ENCODE results near the gene PDE4D. TPM values are rescaled to one million over a fixed set of nuclear protein-coding genes. Genes with fewer than 3 reads are reported as not detected.

The PDE4D gene
- total and polyA plus RNA-seq, 2 donors = 21.2 to 30.3 TPM

DNA sequence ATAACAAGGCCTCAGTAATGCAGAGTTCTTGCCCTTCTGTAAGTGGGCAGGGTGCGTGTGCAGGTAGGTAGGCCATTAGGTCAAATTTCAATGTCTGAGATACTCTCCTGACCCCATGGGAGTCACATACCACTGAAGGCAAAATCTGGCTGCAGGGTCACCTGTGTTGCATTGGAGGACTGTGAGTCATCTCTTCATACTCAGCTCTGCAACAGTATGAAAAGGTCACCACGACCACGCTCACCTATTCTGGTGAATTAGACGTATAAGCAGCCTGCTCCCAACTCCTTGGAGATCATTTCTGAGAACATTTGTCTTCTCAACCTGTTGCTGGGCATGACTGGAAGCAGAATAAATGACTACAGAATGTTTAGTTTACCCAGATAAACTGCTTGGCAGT, 599.8 kb downstream of the PDE4D start:
- WGBS = 97% methylated on average over 4 of the region's 4 CpGs

DNA sequence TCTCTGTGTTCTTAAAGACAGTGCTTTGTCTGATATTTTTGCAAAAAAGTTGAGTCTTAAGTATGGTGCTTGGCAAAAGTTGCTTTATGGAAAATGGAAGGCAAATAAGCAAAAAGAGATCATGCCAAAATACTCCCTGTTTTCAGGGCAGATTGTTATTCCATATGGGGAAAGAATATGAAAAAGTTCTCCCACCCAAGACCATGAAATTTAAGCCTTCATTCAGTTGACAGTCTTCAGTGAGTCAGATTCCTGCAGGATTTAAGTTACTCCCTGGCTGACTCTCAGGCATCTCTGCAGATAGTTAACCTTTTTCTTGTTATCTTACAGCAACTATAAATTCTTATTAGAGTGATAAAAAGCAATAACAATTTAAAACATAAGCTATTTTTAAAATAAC, 601.6 kb downstream of the PDE4D start:
- DNase-seq (ENCODE audit: low read depth in 6 of 9, low spot score in 9 of 9) = no peak
- no peaks in the 10 kb centered on the region for H3K4me1 ChIP-seq (ENCODE audit: control insufficient read depth in 2 of 2, insufficient read depth in 2 of 2, low read length in 2 of 2)
- H3K4me3 ChIP-seq (ENCODE audit: low read length in 2 of 2) = no peak overlapping the region
- no peak overlapping the region for H3K27ac ChIP-seq (ENCODE audit: low read depth in 1 of 2, low read length in 1 of 2)
- H3K36me3 ChIP-seq (ENCODE audit: control insufficient read depth in 2 of 2, insufficient read depth in 2 of 2, low read length in 1 of 2) = no peaks in the 10 kb centered on the region
- H3K9me3 ChIP-seq (ENCODE audit: control insufficient read depth in 2 of 2, insufficient read depth in 1 of 2, low read length in 1 of 2) = no peaks in the 10 kb centered on the region
- no peaks in the 10 kb centered on the region for H3K27me3 ChIP-seq (ENCODE audit: control insufficient read depth in 2 of 2, insufficient read depth in 1 of 2, low read length in 1 of 2)

More for the DNA sequence above, 599.8 kb downstream of the PDE4D start:
- H3K4me1 ChIP-seq (ENCODE audit: control insufficient read depth in 2 of 2, insufficient read depth in 2 of 2, low read length in 2 of 2) = no peaks in the 10 kb centered on the region
- no peak for DNase-seq (ENCODE audit: low read depth in 6 of 9, low spot score in 9 of 9)
- no peak overlapping the region for H3K27ac ChIP-seq (ENCODE audit: low read depth in 1 of 2, low read length in 1 of 2)
- H3K36me3 ChIP-seq (ENCODE audit: control insufficient read depth in 2 of 2, insufficient read depth in 2 of 2, low read length in 1 of 2) = no peaks in the 10 kb centered on the region
- no peak overlapping the region for H3K4me3 ChIP-seq (ENCODE audit: low read length in 2 of 2)
- H3K27me3 ChIP-seq (ENCODE audit: control insufficient read depth in 2 of 2, insufficient read depth in 1 of 2, low read length in 1 of 2) = no peaks in the 10 kb centered on the region
- no peaks in the 10 kb centered on the region for H3K9me3 ChIP-seq (ENCODE audit: control insufficient read depth in 2 of 2, insufficient read depth in 1 of 2, low read length in 1 of 2)

DNA sequence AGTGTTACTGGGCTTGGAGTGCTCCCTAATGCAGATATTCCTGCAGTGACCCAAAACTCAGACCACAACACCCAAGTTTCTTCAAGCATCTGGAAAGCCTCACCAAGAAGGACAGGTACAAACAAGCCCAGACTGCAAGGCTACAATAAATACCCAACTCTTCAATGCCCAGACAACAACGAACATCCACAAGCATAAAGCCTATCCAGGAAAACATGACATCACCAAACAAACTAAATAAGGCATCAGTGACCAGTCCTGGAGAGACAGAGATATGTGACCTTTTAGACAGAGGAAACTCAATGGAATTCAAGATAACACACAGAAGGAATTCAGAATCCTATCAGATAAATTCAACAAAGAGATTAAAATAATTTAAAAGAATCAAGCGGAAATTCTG, 605.6 kb downstream of the PDE4D start:
- Histone ChIP-seq H3K4me1 (ENCODE audit: control insufficient read depth in 2 of 2, insufficient read depth in 2 of 2, low read length in 2 of 2) (no peaks in the 10 kb centered on the region), H3K27ac (ENCODE audit: low read depth in 1 of 2, low read length in 1 of 2) (no peak overlapping the region), H3K27me3 (ENCODE audit: control insufficient read depth in 2 of 2, insufficient read depth in 1 of 2, low read length in 1 of 2) (no peaks in the 10 kb centered on the region), H3K36me3 (ENCODE audit: control insufficient read depth in 2 of 2, insufficient read depth in 2 of 2, low read length in 1 of 2) (no peaks in the 10 kb centered on the region), H3K9me3 (ENCODE audit: control insufficient read depth in 2 of 2, insufficient read depth in 1 of 2, low read length in 1 of 2) (no peaks in the 10 kb centered on the region), H3K4me3 (ENCODE audit: low read length in 2 of 2) (no peak overlapping the region)
- DNase-seq (ENCODE audit: low read depth in 6 of 9, low spot score in 9 of 9) = no peak
- WGBS = 94% methylated on average over 2 of the region's 2 CpGs

DNA sequence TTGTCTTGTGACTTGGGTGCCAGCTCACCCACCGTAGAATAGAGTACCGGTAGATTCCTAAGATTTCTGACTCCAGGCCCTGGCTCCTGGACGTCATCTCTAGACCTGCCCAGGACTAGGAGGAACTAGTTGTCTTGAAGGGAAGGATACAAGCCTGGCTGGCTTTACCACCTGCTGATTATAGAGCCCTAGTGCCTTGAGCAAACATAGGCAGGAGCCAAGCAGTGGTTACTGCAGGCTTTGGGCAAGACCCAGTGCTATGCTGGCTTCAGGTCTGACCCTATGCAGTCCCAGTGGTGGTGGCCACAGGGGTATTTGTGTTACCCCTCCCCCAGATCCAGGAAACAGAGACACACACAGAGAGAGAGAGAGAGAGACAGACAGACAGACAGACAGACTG, 606.2 kb downstream of the PDE4D start:
- H3K4me3 ChIP-seq (ENCODE audit: low read length in 2 of 2) = no peak overlapping the region
- WGBS = 98% methylated on average over 3 of the region's 3 CpGs
- no peaks in the 10 kb centered on the region for H3K4me1 ChIP-seq (ENCODE audit: control insufficient read depth in 2 of 2, insufficient read depth in 2 of 2, low read length in 2 of 2)
- no peaks in the 10 kb centered on the region for H3K9me3 ChIP-seq (ENCODE audit: control insufficient read depth in 2 of 2, insufficient read depth in 1 of 2, low read length in 1 of 2)
- H3K36me3 ChIP-seq (ENCODE audit: control insufficient read depth in 2 of 2, insufficient read depth in 2 of 2, low read length in 1 of 2) = no peaks in the 10 kb centered on the region
- H3K27me3 ChIP-seq (ENCODE audit: control insufficient read depth in 2 of 2, insufficient read depth in 1 of 2, low read length in 1 of 2) = no peaks in the 10 kb centered on the region
- no peak for DNase-seq (ENCODE audit: low read depth in 6 of 9, low spot score in 9 of 9)
- H3K27ac ChIP-seq (ENCODE audit: low read depth in 1 of 2, low read length in 1 of 2) = no peak overlapping the region

DNA sequence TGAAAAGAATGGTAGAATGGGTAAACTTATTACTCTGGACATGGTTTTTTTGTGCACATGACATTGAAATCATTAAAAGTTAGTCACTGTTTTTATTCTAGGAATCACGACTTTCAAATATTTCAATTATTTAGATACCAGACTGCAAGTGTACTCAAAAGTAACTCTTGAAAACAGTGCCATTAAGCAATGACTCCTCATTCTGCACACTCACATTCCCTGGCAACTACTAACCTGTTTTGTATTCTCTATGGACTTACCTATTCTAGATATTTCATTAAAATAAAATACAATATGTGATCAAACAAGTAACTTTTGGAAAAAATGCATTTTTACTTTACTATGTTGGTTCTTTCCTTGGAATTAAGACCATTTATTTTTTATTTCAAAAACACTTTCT, 607.0 kb downstream of the PDE4D start:
- Histone ChIP-seq H3K36me3 (ENCODE audit: control insufficient read depth in 2 of 2, insufficient read depth in 2 of 2, low read length in 1 of 2) (no peaks in the 10 kb centered on the region), H3K27me3 (ENCODE audit: control insufficient read depth in 2 of 2, insufficient read depth in 1 of 2, low read length in 1 of 2) (no peaks in the 10 kb centered on the region), H3K9me3 (ENCODE audit: control insufficient read depth in 2 of 2, insufficient read depth in 1 of 2, low read length in 1 of 2) (no peaks in the 10 kb centered on the region), H3K4me3 (ENCODE audit: low read length in 2 of 2) (no peak overlapping the region), H3K27ac (ENCODE audit: low read depth in 1 of 2, low read length in 1 of 2) (no peak overlapping the region), H3K4me1 (ENCODE audit: control insufficient read depth in 2 of 2, insufficient read depth in 2 of 2, low read length in 2 of 2) (no peaks in the 10 kb centered on the region)
- no peak for DNase-seq (ENCODE audit: low read depth in 6 of 9, low spot score in 9 of 9)
- WGBS = 96% methylated on average over 1 of the region's 1 CpG

DNA sequence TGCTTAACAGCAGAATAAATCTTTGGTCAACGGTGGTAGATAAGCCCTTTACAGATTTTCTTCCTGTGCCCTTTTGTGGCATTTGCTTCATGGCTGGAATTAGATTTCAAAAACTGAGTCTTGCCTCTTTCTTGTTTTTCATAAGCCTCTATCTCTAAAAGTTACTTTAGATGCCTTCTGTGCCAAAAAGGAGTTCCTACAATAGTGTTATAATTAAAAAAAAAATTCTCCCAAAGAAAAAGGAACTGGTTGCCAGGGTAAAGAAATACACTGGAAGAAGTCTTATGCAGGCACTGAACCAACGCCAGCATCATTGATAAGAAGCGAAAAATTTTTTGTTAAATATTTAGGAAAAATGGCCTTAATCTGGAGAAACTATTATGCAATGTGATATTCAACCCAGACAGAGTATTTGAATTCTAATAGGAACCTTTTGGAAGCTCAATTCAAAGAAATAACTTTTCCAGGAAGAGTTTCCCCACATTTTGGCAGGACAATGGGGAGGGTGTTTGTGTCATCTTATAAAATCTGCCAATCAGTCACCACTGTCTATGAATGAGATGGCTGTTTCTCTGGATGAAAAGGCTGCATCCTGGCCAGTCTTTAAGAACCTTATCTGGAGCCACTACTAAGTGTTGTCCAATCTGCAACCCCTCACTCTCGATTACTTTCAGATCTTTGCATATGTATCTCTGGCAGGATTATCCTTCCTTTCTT, 608.1 kb downstream of the PDE4D start:
- WGBS = 84% methylated on average over 4 of the region's 4 CpGs
- H3K4me1 ChIP-seq (ENCODE audit: control insufficient read depth in 2 of 2, insufficient read depth in 2 of 2, low read length in 2 of 2) = no peaks in the 10 kb centered on the region

DNA sequence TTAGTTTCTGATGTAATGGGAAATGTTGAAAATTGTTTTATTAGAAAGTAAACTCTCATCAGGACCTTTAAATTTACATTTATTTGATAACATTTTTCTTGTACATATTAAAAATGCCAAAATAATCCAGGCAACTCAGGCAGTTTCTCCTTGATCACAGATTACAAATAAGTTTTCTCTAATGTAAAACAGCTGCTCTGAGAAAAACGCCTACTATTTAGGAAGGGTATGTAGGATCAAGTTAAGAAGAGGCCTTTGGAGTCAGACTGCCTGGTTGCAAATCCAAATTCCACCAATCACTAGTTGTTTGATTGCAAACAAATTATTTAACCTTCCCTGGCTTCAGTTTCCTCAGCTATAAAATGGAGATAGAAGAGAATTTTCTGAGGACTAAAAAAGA, 610.8 kb downstream of the PDE4D start:
- Histone ChIP-seq H3K36me3 (ENCODE audit: control insufficient read depth in 2 of 2, insufficient read depth in 2 of 2, low read length in 1 of 2) (no peaks in the 10 kb centered on the region), H3K4me1 (ENCODE audit: control insufficient read depth in 2 of 2, insufficient read depth in 2 of 2, low read length in 2 of 2) (no peaks in the 10 kb centered on the region), H3K27me3 (ENCODE audit: control insufficient read depth in 2 of 2, insufficient read depth in 1 of 2, low read length in 1 of 2) (no peaks in the 10 kb centered on the region), H3K27ac (ENCODE audit: low read depth in 1 of 2, low read length in 1 of 2) (no peak overlapping the region), H3K4me3 (ENCODE audit: low read length in 2 of 2) (no peak overlapping the region), H3K9me3 (ENCODE audit: control insufficient read depth in 2 of 2, insufficient read depth in 1 of 2, low read length in 1 of 2) (no peaks in the 10 kb centered on the region)
- no peak for DNase-seq (ENCODE audit: low read depth in 6 of 9, low spot score in 9 of 9)
- 99% methylated on average over 1 of the region's 1 CpG for WGBS

More for the DNA sequence above, 608.1 kb downstream of the PDE4D start:
- no peak for DNase-seq (ENCODE audit: low read depth in 6 of 9, low spot score in 9 of 9)
- no peak overlapping the region for H3K27ac ChIP-seq (ENCODE audit: low read depth in 1 of 2, low read length in 1 of 2)
- no peaks in the 10 kb centered on the region for H3K36me3 ChIP-seq (ENCODE audit: control insufficient read depth in 2 of 2, insufficient read depth in 2 of 2, low read length in 1 of 2)
- no peaks in the 10 kb centered on the region for H3K27me3 ChIP-seq (ENCODE audit: control insufficient read depth in 2 of 2, insufficient read depth in 1 of 2, low read length in 1 of 2)
- H3K9me3 ChIP-seq (ENCODE audit: control insufficient read depth in 2 of 2, insufficient read depth in 1 of 2, low read length in 1 of 2) = no peaks in the 10 kb centered on the region
- no peak overlapping the region for H3K4me3 ChIP-seq (ENCODE audit: low read length in 2 of 2)

DNA sequence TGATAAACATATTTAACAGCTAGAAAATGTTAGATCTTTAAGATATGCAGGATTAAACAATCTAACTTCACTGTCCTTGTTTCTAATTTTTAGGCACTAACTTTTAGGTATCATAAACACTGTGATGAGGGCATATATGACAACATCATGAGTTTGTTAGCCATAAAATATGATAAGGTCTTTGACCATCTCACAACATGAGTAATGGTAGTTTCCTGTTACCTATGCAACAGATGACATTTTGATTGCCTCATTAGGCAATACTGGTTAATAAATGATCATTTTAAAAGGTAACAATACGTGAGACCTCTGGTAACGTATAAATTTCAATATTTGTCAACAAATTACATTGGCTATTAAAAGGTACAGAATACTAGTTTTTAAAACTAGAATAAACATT, 613.5 kb downstream of the PDE4D start:
- peaks cover 0 to 3% of the 10 kb centered on the region in 2 donors for H3K4me1 ChIP-seq (ENCODE audit: control insufficient read depth in 2 of 2, insufficient read depth in 2 of 2, low read length in 2 of 2)
- WGBS = 98% methylated on average over 2 of the region's 2 CpGs
- no peak overlapping the region for H3K4me3 ChIP-seq (ENCODE audit: low read length in 2 of 2)
- DNase-seq (ENCODE audit: low read depth in 6 of 9, low spot score in 9 of 9) = no peak
- H3K27ac ChIP-seq (ENCODE audit: low read depth in 1 of 2, low read length in 1 of 2) = no peak overlapping the region
- H3K36me3 ChIP-seq (ENCODE audit: control insufficient read depth in 2 of 2, insufficient read depth in 2 of 2, low read length in 1 of 2) = no peaks in the 10 kb centered on the region
- H3K27me3 ChIP-seq (ENCODE audit: control insufficient read depth in 2 of 2, insufficient read depth in 1 of 2, low read length in 1 of 2) = no peaks in the 10 kb centered on the region
- H3K9me3 ChIP-seq (ENCODE audit: control insufficient read depth in 2 of 2, insufficient read depth in 1 of 2, low read length in 1 of 2) = no peaks in the 10 kb centered on the region

DNA sequence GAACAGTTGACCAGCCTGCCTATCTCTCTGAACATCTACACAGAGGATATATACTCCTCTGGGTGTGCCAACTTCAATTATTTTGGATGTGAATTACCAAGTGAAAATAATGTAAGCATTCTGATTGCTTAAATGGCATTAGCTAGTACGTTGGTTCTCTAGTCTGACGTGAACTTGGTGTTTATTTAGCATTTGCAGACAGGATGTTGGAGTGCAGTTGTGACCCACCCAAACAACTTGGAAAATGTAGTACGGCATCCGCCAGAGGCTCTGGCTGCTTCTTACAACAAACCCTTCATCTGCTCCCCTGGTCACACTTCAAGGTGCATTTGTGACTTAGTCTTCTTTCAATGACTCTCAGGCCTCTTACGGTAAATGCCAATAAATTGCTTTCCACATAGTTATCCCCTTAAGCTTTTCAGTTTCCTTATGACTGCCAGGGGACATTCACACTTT, 616.6 kb downstream of the PDE4D start:
- no peak overlapping the region for H3K4me3 ChIP-seq (ENCODE audit: low read length in 2 of 2)
- H3K9me3 ChIP-seq (ENCODE audit: control insufficient read depth in 2 of 2, insufficient read depth in 1 of 2, low read length in 1 of 2) = no peaks in the 10 kb centered on the region
- 96% methylated on average over 5 of the region's 5 CpGs for WGBS
- no peak for DNase-seq (ENCODE audit: low read depth in 6 of 9, low spot score in 9 of 9)
- peaks cover 0 to 3% of the 10 kb centered on the region in 2 donors for H3K4me1 ChIP-seq (ENCODE audit: control insufficient read depth in 2 of 2, insufficient read depth in 2 of 2, low read length in 2 of 2)
- H3K27me3 ChIP-seq (ENCODE audit: control insufficient read depth in 2 of 2, insufficient read depth in 1 of 2, low read length in 1 of 2) = no peaks in the 10 kb centered on the region
- no peaks in the 10 kb centered on the region for H3K36me3 ChIP-seq (ENCODE audit: control insufficient read depth in 2 of 2, insufficient read depth in 2 of 2, low read length in 1 of 2)
- H3K27ac ChIP-seq (ENCODE audit: low read depth in 1 of 2, low read length in 1 of 2) = no peak overlapping the region
